H1 (cell line): ENCODE results near the gene RPS6KC1. TPM values are rescaled to one million over a fixed set of nuclear protein-coding genes. Genes with fewer than 3 reads are reported as not detected.

Experiments used
- CTCF ChIA-PET: fragments of 300-600 bp; sonication (Branson Sonifier 250); formaldehyde crosslinking; loops from one replicate; lab custom pipeline; 2021; ENCODE audit not compliant: partially characterized antibody; lab: Charles Lee
- POLR2A ChIA-PET: fragments of 300-600 bp; sonication (Branson Sonifier 250); formaldehyde crosslinking; loops from one replicate; lab custom pipeline; 2021; ENCODE audit warnings: inconsistent platforms; ENCODE audit not compliant: partially characterized antibody; lab: Charles Lee
- DNase-seq, 2 experiments: peaks; one replicate each; pipeline versions ENCODE4 v3.0.0 to v3.0.0-alpha.2; 2010 to 2022; ENCODE audit warnings: low spot score in 2 of 2, low read depth in 1 of 2, mixed read lengths in 1 of 2
- FAIRE-seq: peaks from 2 replicates; lab custom pipeline; 2011; peaks lifted over from hg19 to GRCh38; lab: Jason Lieb, UNC
- H2AFZ ChIP-seq: 2 replicates; pipeline ENCODE4 v1.8.1; 2012; ENCODE audit warnings: low read length, inconsistent platforms
- H2AK5ac ChIP-seq: 2 replicates; pipeline ENCODE4 v1.6.1; 2013; ENCODE audit warnings: low read depth, low read length
- H2BK120ac ChIP-seq: replicated peaks from 2 replicates; pipeline ENCODE3; 2013; ENCODE audit warnings: low read depth, low read length, inconsistent platforms
- H2BK12ac ChIP-seq: 2 replicates; pipeline ENCODE4 v1.6.1; 2013; ENCODE audit warnings: low read depth, low read length
- H2BK15ac ChIP-seq: 2 replicates; pipeline ENCODE4 v1.6.1; 2013; ENCODE audit warnings: low read length
- H2BK20ac ChIP-seq: 2 replicates; pipeline ENCODE4 v1.6.1; 2013; ENCODE audit warnings: low read length
- H2BK5ac ChIP-seq: 2 replicates; pipeline ENCODE4 v1.6.1; 2013; ENCODE audit warnings: low read depth, low read length
- H3K14ac ChIP-seq: 2 replicates; pipeline ENCODE4 v1.6.1; 2013; ENCODE audit warnings: inconsistent platforms; ENCODE audit not compliant: insufficient read length
- H3K18ac ChIP-seq: 2 replicates; pipeline ENCODE4 v1.6.1; 2013; ENCODE audit warnings: low read length; ENCODE audit errors: extremely low read depth
- H3K23ac ChIP-seq: 2 replicates; pipeline ENCODE4 v1.6.1; 2013; ENCODE audit warnings: inconsistent platforms; ENCODE audit not compliant: insufficient read length
- H3K23me2 ChIP-seq: 2 replicates; pipeline ENCODE4 v1.6.1; 2013; ENCODE audit warnings: low read depth, low read length
- H3K27ac ChIP-seq: 2 replicates; pipeline ENCODE4 v1.6.1; 2011; ENCODE audit warnings: low read depth, low read length, inconsistent platforms
- H3K27me3 ChIP-seq, 4 experiments: replicated peaks in 1 of 4; 1 replicate in 1 of 4; 2 replicates in 3 of 4; pipeline versions ENCODE4 v1.6.1 to v1.8.1; 2011 to 2013; ENCODE audit warnings: low read length in 3 of 4, mild to moderate bottlenecking in 3 of 4, inconsistent platforms in 2 of 4, mixed read lengths in 2 of 4, moderate library complexity in 1 of 4; ENCODE audit not compliant: control insufficient read depth in 3 of 4, insufficient read depth in 3 of 4; ENCODE audit errors: extremely low read depth in 1 of 4
- H3K36me3 ChIP-seq, 4 experiments: 2 replicates each; pipeline versions ENCODE4 v1.6.1 to v1.8.1; 2011 to 2013; ENCODE audit warnings: mild to moderate bottlenecking in 4 of 4, low read length in 3 of 4, moderate library complexity in 2 of 4, control low read depth in 1 of 4, inconsistent platforms in 1 of 4; ENCODE audit not compliant: insufficient read depth in 4 of 4, control insufficient read depth in 2 of 4
- H3K4ac ChIP-seq: replicated peaks from 2 replicates; pipeline ENCODE3; 2013; ENCODE audit warnings: low read length, low read depth, mixed read lengths, inconsistent platforms; ENCODE audit not compliant: insufficient read length
- H3K4me1 ChIP-seq, 4 experiments: replicated peaks in 1 of 4; 1 replicate in 1 of 4; 2 replicates in 3 of 4; pipeline versions ENCODE4 v1.6.1 to v1.8.1; 2011 to 2013; ENCODE audit warnings: low read length in 3 of 4, inconsistent platforms in 2 of 4, mixed read lengths in 1 of 4; ENCODE audit not compliant: insufficient read depth in 4 of 4, control insufficient read depth in 3 of 4
- H3K4me2 ChIP-seq, 2 experiments: 2 replicates each; pipeline versions ENCODE4 v1.6.1 to v1.8.1; 2011 to 2013; ENCODE audit warnings: low read depth in 2 of 2, low read length in 2 of 2, control low read depth in 1 of 2, inconsistent platforms in 1 of 2, mild to moderate bottlenecking in 1 of 2; ENCODE audit not compliant: insufficient read depth in 1 of 2
- H3K4me3 ChIP-seq, 4 experiments: fragments of 200-600, 300-600 bp in 1 of 4; sonication (generic), shearing (Covaris generic), sonication (Bioruptor Twin) in 1 of 4; 2 replicates each; pipeline versions ENCODE4 v1.5.1 to v1.8.1; 2011 to 2016; ENCODE audit warnings: low read length in 4 of 4, low read depth in 3 of 4, control low read depth in 2 of 4, inconsistent platforms in 2 of 4, mild to moderate bottlenecking in 2 of 4, mixed read lengths in 1 of 4, moderate library complexity in 1 of 4; ENCODE audit not compliant: insufficient read depth in 2 of 4; ENCODE audit errors: extremely low read depth in 1 of 4
- H3K56ac ChIP-seq: replicated peaks from 2 replicates; pipeline ENCODE3; 2013; ENCODE audit warnings: low read depth, mild to moderate bottlenecking, mixed read lengths, low read length, inconsistent platforms; ENCODE audit not compliant: insufficient read length
- H3K79me1 ChIP-seq: 2 replicates; pipeline ENCODE4 v1.6.1; 2013; ENCODE audit warnings: low read depth, low read length, control low read depth
- H3K79me2 ChIP-seq, 2 experiments: 2 replicates each; pipeline versions ENCODE4 v1.6.1 to v1.8.1; 2012 to 2013; ENCODE audit warnings: low read length in 2 of 2, mild to moderate bottlenecking in 2 of 2, inconsistent platforms in 1 of 2; ENCODE audit not compliant: insufficient read depth in 2 of 2, control insufficient read depth in 1 of 2
- H3K9ac ChIP-seq, 4 experiments: replicated peaks in 1 of 4; 1 replicate in 1 of 4; 2 replicates in 3 of 4; pipeline versions ENCODE4 v1.6.1 to v1.8.1; 2011 to 2013; ENCODE audit warnings: low read depth in 3 of 4, low read length in 3 of 4, control low read depth in 2 of 4, mild to moderate bottlenecking in 2 of 4, moderate library complexity in 2 of 4, inconsistent platforms in 1 of 4; ENCODE audit errors: extremely low read depth in 1 of 4
- H3K9me3 ChIP-seq, 2 experiments: 2 replicates each; pipeline versions ENCODE4 v1.6.1 to v1.8.1; 2012 to 2013; ENCODE audit warnings: mild to moderate bottlenecking in 2 of 2, moderate library complexity in 2 of 2, control low read depth in 1 of 2, inconsistent platforms in 1 of 2, low read depth in 1 of 2, low read length in 1 of 2, mixed read lengths in 1 of 2; ENCODE audit not compliant: insufficient read depth in 2 of 2
- H4K20me1 ChIP-seq, 2 experiments: replicated peaks in 1 of 2; 2 replicates each; pipeline versions ENCODE3 to v1.8.1; 2011 to 2013; ENCODE audit warnings: inconsistent platforms in 2 of 2, low read length in 2 of 2, mild to moderate bottlenecking in 1 of 2; ENCODE audit not compliant: insufficient read depth in 2 of 2, control insufficient read depth in 1 of 2
- H4K5ac ChIP-seq: 2 replicates; pipeline ENCODE4 v1.6.1; 2013; ENCODE audit warnings: low read length, low read depth, mixed read lengths, inconsistent platforms; ENCODE audit not compliant: insufficient read length
- H4K8ac ChIP-seq: 2 replicates; pipeline ENCODE4 v1.8.0; 2013; ENCODE audit warnings: mild to moderate bottlenecking, moderate library complexity, low read length, inconsistent platforms; ENCODE audit not compliant: insufficient read depth; ENCODE audit errors: extremely low read depth
- H4K91ac ChIP-seq: replicated peaks from 2 replicates; pipeline ENCODE3; 2013; ENCODE audit warnings: low read length, mixed read lengths, inconsistent platforms; ENCODE audit not compliant: insufficient read length
- ASH2L ChIP-seq: fragments of 200-600, 300-600 bp; sonication (generic); IDR thresholded peaks from one replicate; pipeline ENCODE4 v1.7.1; 2017; ENCODE audit warnings: low read length
- ATF2 ChIP-seq: IDR thresholded peaks from 2 replicates; pipeline ENCODE4 v1.6.1; 2012; ENCODE audit warnings: low read length, inconsistent platforms
- EGR1 ChIP-seq: IDR thresholded peaks from 2 replicates; pipeline ENCODE4 v1.6.1; 2011; ENCODE audit warnings: low read depth, low read length, borderline replicate concordance
- EZH2 ChIP-seq: fragments of 200-600 bp; sonication (generic); IDR thresholded peaks from 2 replicates; pipeline ENCODE4 v1.7.1; 2012; ENCODE audit warnings: low read depth, mild to moderate bottlenecking, moderate library complexity, low read length, inconsistent platforms; ENCODE audit not compliant: severe bottlenecking
- GTF2F1 ChIP-seq: IDR thresholded peaks from 2 replicates; pipeline ENCODE4 v1.6.1; 2012; ENCODE audit warnings: low read depth, low read length, improper control_type of control experiment, borderline replicate concordance
- JUN ChIP-seq: IDR thresholded peaks from 2 replicates; pipeline ENCODE4 v1.6.1; 2011; ENCODE audit warnings: low read depth, mild to moderate bottlenecking, improper control_type of control experiment, low read length
- MAFK ChIP-seq: IDR thresholded peaks from 2 replicates; pipeline ENCODE4 v1.6.1; 2012; ENCODE audit warnings: low read depth, mild to moderate bottlenecking, improper control_type of control experiment, low read length
- POU5F1 ChIP-seq: IDR thresholded peaks from 2 replicates; pipeline ENCODE4 v1.6.1; 2011; ENCODE audit warnings: low read depth, mild to moderate bottlenecking, low read length, moderate library complexity
- SRF ChIP-seq: IDR thresholded peaks from 2 replicates; pipeline ENCODE4 v1.6.1; 2011; ENCODE audit warnings: mild to moderate bottlenecking, low read depth, low read length, moderate library complexity
- TCF12 ChIP-seq: IDR thresholded peaks from 2 replicates; pipeline ENCODE4 v1.6.1; 2011; ENCODE audit warnings: low read depth, mild to moderate bottlenecking, low read length
- WGBS, 2 experiments: shearing (Covaris generic) in 1 of 2; methylation state at CpG; one replicate each; pipeline versions ENCODE4 v1.1.6 to v1.1.7; 2013 to 2015; ENCODE audit warnings: low lambda C conversion rate in 2 of 2, mixed read lengths in 2 of 2, inconsistent platforms in 1 of 2, low coverage in 1 of 2, missing lambda C conversion rate in 1 of 2; ENCODE audit not compliant: insufficient replicate concordance in 2 of 2, insufficient coverage in 1 of 2, insufficient read length in 1 of 2; ENCODE audit errors: extremely low coverage in 1 of 2, missing lambda C conversion rate in 1 of 2; 5-methylcytosine and 5-hydroxymethylcytosine counted together
- polyA plus RNA-seq, 7 experiments: library from polyadenylated mRNA; depleted of rRNA in 3 of 7; stranded (reverse) in 5 of 7; unstranded in 2 of 7; fragments of >200 nt in 5 of 7; fragments of 200-250 nt in 2 of 7; gene quantifications; 1 replicate in 5 of 7; 2 replicates in 1 of 7; 4 replicates in 1 of 7; pipeline versions ENCODE4 v1.2.1 to v1.2.3, GENCODE V29; 2011 to 2013; ENCODE audit warnings: missing spikeins in 2 of 7, mixed read lengths in 2 of 7
- total RNA-seq: library from RNA; stranded (reverse); fragmentation: NEBNext Ultra II Directional; extraction: Animal tissue kit (Norgen Biotek cat#: 25700); gene quantifications from 2 replicates; pipeline ENCODE4 v1.2.1, GENCODE V29; 2021

Gene RPS6KC1
- total and polyA plus RNA-seq, 2 of the 8 experiments (the other 6 are each of a cell fraction or from before 2014, with no cell fraction given): 4.9 to 17.6 TPM

GRCh38 chr1:213315571-213315970 is 264.5 kb downstream of the RPS6KC1 start:
- Histone ChIP-seq H3K4me2 (no peak overlapping the region), H3K79me2 (no peaks in the 10 kb centered on the region), H3K18ac (no peak overlapping the region), H2BK15ac (no peak overlapping the region), H3K79me1 (no peaks in the 10 kb centered on the region), H2BK12ac (no peak overlapping the region), H2BK20ac (no peak overlapping the region), H3K14ac (no peak overlapping the region), H2AK5ac (no peak overlapping the region), H3K27ac (no peak overlapping the region), H2BK5ac (no peak overlapping the region), H3K4me1 (no peaks in the 10 kb centered on the region), H4K5ac (no peak overlapping the region), H3K56ac (no peak overlapping the region), H3K36me3 (no peaks in the 10 kb centered on the region), H3K4me3 (no peak overlapping the region), H4K20me1 (no peaks in the 10 kb centered on the region), H3K4ac (no peak overlapping the region), H2BK120ac (no peak overlapping the region), H3K27me3 (no peaks in the 10 kb centered on the region), H3K23me2 (no peaks in the 10 kb centered on the region; the same call in 1 of the 2 replicates), H2AFZ (no peak overlapping the region), H3K9ac (no peak overlapping the region), H3K9me3 (0 out of 4 replicates have a peak, but pooled peaks cover 0 to 10% of the 10 kb centered on the region in 2 experiments), H3K23ac (no peak overlapping the region), H4K8ac (no peak overlapping the region), H4K91ac (no peak overlapping the region)
- CTCF ChIA-PET: interaction anchor here (1.1 to 1.5 kb wide), 2 partner anchors 8 to 71 kb away, joined by 3 read pairs; no protein-coding TSS in a partner anchor
- POLR2A ChIA-PET: no interaction called here
- WGBS, 2 experiments: 85% methylated on average over 1 of the region's 1 CpG; no CpG with 5 or more reads in 1 of the 2 experiments
- no peak for FAIRE-seq
- no peak for TF ChIP-seq TCF12
- TF ChIP-seq SRF: no peak
- no peak for TF ChIP-seq EZH2
- no peak for TF ChIP-seq ATF2
- TF ChIP-seq MAFK: no peak
- TF ChIP-seq JUN: no peak
- no peak for TF ChIP-seq GTF2F1
- no peak for TF ChIP-seq ASH2L
- no peak for TF ChIP-seq EGR1
- no peak for TF ChIP-seq POU5F1
- no peak for DNase-seq
